NCI-H187 treated with DMSO at 0.1 percent for 48 hours (cell line): ENCODE data around the gene OR1K1.
A peak's percentile ranks its signal among the peaks of the same experiment; 100 is the strongest.
"Not testable (repeated sequence)": the region's sequence is repeated elsewhere in the genome, so short reads cannot be mapped to it uniquely, and the experiment has no call there.

Experiments
- DNase-seq: peaks from one replicate; lab custom pipeline; 2025; lab: John Stamatoyannopoulos, UW

Gene OR1K1, protein sequence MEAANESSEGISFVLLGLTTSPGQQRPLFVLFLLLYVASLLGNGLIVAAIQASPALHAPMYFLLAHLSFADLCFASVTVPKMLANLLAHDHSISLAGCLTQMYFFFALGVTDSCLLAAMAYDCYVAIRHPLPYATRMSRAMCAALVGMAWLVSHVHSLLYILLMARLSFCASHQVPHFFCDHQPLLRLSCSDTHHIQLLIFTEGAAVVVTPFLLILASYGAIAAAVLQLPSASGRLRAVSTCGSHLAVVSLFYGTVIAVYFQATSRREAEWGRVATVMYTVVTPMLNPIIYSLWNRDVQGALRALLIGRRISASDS

DNA sequence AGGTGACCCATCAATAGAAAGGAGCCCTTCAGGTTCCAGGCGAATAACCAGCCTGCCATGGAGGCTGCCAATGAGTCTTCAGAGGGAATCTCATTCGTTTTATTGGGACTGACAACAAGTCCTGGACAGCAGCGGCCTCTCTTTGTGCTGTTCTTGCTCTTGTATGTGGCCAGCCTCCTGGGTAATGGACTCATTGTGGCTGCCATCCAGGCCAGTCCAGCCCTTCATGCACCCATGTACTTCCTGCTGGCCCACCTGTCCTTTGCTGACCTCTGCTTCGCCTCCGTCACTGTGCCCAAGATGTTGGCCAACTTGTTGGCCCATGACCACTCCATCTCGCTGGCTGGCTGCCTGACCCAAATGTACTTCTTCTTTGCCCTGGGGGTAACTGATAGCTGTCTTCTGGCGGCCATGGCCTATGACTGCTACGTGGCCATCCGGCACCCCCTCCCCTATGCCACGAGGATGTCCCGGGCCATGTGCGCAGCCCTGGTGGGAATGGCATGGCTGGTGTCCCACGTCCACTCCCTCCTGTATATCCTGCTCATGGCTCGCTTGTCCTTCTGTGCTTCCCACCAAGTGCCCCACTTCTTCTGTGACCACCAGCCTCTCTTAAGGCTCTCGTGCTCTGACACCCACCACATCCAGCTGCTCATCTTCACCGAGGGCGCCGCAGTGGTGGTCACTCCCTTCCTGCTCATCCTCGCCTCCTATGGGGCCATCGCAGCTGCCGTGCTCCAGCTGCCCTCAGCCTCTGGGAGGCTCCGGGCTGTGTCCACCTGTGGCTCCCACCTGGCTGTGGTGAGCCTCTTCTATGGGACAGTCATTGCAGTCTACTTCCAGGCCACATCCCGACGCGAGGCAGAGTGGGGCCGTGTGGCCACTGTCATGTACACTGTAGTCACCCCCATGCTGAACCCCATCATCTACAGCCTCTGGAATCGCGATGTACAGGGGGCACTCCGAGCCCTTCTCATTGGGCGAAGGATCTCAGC lies at the start of gene OR1K1:
OR1K1 (plus strand) TSS at position 58 of the 995 bp plus-strand sequence; CDS start at position 58, 0 bp downstream.
- DNase-seq, result no peak

DNA sequence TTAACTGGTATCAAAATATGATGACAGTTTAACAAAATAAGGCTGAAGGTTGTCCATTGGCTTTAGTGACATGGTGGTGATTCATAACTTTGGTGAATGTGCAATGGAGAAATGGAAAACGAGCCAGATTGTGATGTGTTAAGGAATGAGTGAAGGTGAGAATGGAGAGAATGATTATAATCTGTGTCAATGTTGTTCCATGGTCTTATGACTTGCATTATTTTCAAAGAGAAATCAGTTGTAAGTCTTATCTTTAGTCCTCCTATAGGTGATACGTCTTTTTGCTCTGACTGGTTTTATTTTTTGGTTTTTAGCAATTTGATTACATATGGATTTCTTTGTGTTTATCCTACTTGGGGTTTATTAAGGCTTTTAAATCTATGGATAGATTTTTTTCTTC lies 45.1 kb upstream of the OR1K1 start:
- DNase-seq, result no peak

DNA sequence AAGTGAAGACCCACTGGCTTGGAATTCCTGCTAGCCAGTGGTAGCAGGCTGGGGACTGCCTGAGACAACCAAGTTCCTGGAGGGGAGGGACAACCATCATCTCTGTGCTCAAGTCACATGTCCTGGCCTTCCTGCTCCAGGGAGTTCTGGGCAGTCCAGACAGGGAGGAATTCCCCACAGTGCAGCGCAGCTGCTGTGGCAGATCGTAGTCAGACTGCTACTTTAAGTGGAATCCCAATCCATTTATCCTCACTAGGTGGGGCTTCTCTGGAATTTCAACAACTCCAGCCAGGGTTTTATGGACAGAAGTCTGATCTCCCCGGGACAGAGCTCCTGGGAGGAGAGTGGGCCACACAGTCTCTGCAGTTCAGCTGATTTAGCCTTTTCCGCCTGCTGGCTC lies 32.1 kb upstream of the OR1K1 start:
- DNase-seq, result no peak

DNA sequence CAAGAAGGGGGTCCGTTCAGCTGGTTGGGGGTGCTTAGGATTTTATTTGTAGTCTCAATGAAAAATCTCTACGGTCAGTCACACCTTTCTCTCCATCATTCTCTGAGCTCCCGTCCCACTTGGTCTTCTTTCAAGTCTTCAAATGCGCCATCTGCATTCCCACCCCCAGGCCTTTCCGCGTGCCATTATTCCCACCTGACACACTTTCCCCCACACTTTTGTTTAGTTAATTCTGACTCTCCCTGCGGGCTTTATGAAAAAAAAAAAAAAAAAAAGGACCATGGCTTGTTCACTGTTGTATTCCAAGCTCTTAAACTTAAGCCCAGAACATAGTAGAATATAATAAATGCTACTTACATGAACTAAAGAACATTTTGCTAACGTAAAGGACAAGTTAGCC lies 22.9 kb upstream of the OR1K1 start:
- no peak for DNase-seq

DNA sequence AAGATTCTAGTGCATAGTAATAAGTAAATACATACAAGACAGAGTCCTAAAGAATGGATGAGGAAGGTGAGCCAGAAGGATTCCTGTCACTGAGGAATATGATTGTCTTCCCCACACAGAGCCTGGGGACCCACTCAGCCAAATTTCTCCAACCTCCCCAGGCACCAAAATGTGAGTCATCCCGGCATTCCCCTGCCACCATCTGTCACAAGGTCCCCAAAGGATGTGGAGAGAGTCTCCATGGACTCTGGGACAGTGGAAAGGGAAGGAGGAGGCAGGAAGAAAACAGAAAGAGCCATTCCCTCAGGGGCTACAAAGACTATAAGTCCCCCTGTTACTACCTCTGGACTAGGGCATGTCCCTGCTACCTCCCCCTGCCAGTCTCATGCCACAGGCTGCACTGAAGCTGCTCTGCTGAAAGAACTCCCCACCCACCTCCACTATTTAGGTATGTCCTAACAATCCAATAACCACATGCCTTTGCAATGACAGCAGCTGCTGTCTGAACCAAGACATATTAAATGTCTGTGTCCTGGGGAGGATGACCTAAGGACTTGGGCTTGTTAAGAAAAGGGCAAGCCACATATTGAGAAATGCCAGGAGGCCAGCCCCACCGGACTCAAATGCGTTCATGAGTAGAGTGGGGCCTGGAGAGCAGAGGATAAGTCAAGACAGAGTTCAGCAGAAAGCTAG lies 21.8 kb upstream of the OR1K1 start:
- no peak for DNase-seq

DNA sequence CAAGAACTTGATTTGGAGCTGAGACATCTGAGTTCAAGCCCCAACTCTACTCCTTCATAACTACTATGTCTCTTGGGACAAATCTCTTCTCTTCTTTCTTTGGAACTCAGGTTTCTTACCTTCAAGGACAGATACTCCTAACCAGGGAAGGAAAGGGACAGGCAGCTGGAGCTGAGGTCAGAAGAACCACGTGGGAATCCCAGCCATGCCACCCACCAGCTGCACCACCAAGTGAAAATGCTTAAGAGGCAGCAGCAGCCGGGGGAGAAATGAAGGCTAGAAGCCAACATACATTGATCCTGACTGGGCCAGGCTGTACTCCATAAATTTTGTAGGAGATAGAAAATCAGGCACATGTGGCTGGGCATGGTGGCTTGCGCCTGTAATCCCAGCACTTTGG lies 20.7 kb upstream of the OR1K1 start:
- DNase-seq, result no peak

DNA sequence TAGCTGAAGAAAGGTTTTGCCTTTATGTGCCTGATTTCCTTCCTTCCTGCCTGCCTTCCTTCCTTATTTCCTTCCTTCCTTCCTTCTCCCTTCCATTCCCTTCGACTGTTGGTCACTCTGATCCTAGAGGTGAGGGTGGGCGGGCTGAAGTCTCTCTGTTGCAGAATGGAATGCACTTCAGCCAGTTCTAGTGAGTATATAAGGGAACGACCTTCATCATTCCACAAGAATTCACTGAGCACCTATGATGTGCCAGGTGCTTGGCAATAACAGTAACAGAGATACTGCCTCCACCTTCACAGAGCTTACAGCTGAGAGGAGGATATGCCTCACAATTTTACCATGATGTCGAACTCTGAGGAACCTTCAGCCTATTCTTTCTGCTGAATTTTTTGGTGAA lies 19.9 kb upstream of the OR1K1 start:
- DNase-seq, result no peak

DNA sequence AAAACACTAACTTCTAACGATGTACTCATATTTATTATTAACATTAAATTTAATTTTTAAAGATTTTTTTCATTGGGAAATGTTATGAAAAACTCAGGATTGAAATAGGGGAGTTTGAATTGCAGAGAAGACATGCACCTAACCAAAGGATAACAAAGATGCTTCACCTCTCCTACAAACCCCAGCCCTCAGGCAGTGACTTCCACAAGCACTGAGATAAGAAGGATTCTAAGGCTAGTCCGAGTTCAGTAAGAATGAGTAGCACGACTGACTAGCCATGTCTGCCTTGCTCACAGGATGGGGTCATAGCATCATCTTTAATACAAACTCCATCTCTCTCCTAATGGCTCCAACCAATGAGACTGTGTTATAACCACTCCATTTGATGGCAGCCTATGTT lies 18.3 kb upstream of the OR1K1 start:
- DNase-seq, result no peak

DNA sequence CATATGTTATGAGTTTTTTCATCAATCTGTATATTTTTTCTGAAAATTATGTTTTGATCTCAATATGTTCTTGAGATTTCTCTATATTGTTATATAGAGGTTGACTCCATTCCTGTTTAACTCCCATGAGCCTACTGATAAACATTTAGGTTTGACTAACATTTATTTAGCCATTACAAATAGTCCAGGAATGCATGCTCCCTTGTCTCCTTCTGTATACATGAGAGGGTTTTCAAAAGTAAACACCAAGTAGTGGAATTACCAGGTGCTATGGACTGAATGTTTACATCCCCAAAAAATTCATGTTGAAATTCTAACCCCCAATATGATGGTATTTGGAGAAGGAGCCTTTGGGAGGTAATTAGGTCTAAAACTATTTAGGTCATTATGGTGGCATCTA lies 14.7 kb upstream of the OR1K1 start:
- no peak for DNase-seq

DNA sequence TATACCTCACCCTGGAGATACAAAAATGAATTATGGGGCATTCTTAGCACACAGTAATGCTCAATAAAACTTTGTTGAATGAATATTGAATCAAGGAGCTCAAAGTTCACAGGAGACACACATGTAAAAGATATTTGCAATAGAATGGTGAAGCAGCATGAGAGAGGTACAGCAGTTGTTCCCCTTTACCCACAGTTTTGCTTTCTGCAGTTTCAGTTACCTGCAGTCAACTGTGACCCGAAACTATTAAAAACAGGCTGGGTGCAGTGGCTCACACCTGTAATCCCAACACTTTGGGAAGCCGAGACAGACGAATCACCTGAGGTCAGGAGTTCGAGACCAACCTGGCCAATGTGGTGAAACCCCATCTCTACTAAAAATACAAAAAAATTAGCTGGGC lies 13.6 kb upstream of the OR1K1 start:
- DNase-seq, result no peak

DNA sequence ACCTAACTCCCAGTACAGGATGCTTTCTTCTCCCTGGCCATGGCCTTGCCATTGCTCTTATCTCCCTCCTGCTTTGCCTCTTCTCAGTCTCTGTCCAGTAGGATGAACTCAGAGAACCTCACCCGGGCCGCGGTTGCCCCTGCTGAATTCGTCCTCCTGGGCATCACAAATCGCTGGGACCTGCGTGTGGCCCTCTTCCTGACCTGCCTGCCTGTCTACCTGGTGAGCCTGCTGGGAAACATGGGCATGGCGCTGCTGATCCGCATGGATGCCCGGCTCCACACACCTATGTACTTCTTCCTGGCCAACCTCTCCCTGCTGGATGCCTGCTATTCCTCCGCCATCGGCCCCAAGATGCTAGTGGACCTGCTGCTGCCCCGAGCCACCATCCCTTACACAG lies 11.1 kb upstream of the OR1K1 start, which contains the start of gene OR5C1:
OR5C1 (plus strand) TSS at position 103 of the 400 bp plus-strand sequence; CDS start at position 103, 0 bp downstream.
- no peak for DNase-seq

DNA sequence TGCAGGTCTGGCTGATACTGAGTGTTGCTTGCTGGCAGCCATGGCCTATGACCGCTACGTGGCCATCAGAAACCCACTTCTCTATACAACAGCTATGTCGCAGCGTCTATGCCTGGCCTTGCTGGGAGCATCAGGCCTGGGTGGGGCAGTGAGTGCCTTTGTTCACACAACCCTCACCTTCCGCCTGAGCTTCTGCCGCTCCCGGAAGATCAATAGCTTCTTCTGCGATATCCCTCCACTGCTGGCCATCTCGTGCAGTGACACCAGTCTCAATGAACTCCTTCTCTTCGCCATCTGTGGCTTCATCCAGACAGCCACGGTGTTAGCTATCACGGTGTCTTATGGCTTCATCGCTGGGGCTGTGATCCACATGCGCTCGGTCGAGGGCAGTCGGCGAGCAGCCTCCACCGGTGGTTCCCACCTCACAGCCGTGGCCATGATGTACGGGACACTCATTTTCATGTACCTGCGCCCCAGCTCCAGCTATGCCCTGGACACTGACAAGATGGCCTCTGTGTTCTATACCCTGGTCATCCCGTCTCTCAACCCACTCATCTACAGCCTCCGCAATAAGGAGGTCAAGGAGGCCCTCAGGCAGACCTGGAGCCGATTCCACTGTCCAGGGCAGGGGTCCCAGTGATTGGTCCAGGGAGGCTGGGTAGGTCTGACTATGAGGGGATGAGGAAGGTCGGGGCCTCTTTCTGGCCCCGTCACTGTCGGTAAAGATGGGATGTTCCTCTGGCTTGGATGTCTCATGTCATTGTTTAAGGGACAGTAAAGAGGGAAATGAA lies 10.5 kb upstream of the OR1K1 start:
- no peak for DNase-seq

DNA sequence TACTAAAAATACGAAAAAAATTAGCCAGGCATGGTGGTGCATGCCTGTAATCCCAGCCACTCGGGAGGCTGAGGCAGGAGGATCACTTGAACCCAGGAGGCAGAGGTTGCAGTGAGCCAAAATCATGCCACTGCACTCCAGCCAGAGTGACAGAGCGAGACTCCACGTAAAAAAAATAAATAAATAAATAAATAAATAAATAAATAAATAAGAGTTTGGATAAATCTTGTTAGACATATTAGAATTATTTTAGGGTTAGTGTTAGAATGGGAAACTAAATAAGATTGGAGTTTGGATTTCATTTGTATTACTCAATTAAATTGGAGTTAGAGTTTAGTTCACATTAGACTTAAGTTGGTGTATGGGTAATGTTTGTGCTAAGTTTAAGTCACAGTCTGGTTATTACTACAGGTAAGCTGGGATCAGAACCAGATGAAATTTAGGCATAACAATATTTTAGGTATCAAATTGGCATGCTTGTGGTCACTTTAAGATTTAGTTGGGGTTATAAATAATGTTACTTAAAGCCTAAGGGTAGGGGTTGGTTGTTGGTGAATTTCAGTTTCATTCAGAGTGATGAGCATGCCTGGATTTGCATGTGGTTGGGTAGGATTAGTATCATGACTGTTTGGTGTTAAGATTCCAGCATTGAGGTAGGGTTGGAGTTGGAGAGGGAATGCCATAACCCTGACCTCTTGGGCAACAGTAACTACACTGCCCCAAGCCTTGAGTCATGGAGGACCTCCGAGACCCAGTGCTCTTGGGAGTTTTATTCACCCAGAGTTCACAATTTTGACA lies 7.9 kb upstream of the OR1K1 start:
- DNase-seq, result no peak

DNA sequence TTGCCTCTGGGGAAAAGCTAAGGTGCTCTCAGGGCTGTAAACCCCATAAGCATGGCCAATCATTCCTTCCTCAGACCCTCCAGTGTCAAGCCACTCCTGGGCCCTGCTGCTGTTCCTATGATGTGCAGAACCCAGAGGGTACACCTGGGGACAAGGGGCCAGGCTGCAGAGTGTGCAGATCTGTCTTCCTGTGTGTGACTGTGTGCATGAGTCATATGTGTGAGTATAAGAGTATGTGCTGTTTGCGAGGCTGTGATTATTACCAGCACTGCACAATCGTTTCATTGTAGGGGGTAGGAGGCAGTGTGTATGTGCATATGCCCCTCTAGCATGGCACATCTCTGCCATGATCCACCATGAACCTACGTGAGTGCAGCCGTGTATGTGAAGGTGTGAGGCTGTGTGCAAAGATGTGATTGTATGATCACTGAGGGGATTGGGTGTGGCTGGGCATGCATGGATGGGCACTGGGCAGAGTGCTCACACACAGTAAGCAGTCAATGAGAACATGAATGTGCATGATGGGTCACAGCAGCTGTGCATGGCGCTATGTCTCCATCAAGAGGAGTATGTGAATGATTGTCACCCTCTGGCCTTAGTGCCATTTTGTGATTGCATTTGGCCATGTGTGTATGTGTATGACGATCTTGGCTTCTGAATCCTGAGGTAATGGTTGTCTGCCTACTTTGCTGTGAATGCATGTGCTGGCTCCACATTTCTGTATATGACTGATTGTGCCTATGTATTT lies 2.4 kb upstream of the OR1K1 start:
- DNase-seq, result no peak

DNA sequence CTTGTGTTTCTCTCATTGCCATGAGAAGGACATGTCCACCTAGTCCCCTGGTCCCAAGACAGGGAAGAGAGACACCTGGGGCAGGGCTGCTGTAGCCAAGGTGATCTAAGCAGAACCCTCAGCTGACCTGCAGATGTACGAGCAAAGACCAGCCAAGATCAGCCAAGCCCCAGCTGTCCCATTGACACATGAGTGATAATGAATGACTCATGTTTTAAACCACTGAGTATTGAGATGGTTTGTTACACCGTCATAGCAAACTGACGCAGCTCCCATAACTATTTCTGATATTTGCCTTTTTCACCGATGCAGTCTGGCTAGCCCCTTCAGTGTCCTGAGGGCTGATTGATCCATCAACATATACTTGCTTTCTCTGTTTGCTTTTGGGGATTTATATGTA lies 6.7 kb downstream of the OR1K1 start:
- no peak for DNase-seq

DNA sequence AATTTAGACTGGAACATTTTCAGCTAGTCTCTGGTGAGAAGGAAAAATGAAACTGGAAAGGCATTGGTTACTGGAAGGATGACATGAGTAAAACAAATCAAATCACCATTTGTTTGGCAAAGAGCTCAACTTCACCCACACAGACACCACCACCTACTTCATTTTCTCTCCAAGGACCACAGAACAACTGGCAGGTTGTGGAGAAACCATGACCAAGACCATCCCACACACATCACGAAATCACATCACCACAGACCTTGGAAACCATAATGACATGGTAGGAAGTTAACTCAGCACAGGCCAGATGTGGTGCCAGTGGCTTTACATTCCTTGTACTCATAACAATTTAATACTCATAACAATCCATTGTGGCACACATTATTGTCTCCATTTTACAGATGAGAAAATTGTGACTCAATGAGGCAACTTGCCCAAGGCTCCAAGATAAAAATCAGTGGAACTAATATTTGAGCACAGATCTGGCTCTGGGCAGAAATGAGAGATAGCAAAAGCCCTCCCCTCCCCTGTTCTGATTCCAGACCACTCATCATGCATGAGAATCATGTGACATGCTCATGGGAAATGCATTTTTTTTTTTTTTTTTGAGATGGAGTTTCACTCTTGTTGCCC lies 7.5 kb downstream of the OR1K1 start:
- no peak for DNase-seq

DNA sequence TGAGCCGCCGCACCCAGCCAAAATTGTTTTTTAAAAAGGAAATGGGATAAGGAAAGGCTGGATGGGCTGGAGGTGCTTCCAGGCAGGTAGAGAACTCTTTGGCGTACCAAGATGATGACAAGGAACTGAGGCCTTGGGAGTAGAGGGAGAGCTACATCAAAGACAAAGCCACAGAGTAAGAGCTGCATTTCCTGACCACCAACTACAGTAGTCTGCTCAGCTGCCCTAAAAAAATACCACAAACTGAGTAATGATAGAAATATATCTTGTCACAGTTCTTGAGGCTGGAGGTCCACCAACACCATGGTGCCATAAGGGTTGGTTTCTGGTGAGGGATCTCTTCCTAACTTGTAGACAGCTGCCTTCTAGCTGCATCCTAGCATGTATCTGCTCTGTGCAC lies 8.2 kb downstream of the OR1K1 start:
- DNase-seq, result no peak

DNA sequence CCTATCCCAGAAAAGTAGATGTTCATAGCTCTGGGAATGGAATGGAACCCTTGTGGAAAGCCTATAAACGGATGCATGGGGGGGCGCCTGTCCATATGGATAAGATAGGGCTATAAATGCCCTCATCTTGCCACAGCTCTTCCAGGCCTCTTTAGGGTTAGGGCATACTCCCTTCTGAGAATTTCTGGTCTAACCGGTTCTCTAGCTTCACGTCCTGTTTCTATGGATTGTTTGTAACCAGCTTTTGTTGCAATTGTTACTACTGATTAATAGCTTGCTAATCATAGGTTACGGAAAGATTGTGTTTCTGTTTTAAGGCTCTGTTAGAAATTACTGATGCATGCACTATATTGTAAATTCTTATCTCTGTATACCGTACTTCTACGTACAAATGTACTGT lies 9.3 kb downstream of the OR1K1 start:
- DNase-seq, result not testable (repeated sequence)

DNA sequence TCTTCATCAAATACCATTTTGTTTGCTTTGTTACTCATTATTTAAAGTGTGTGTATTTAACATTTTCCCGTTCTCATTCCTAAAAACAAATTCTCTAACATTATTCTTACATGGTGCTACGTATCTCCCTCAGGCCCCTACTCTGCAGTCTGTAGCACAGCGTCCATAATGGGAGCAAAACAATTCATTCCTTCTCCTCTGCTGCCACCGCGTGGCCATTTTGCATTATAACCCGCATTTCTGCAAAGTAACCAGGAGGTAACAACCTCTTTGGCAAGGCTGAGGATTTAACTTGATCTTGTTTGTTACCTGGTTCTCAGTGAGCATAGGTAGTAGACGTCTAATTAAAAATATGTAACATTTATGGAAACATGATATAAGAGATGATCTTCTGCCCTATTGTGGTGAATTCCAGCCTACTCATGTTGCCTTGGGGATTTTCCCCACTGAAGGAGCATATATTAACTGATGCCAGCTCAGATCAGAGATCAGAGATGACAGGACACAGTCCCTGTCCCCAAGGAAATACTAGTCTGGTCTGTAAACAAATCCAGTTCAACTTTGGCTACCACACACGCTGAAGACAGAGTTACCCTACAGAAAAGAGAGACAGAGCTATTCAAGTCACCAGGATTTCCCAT lies 10.5 kb downstream of the OR1K1 start:
- DNase-seq, result peak; percentile 0
